Endothelial cell of umbilical vein (primary cell): Measurements from ENCODE around the gene NKD2. TPM values are rescaled to one million over a fixed set of nuclear protein-coding genes. Genes with fewer than 3 reads are reported as not detected.

Experiments used
- BruUV-seq: library from RNA; stranded (reverse); fragments of 400-500 nt; replicated peaks from 2 replicates; lab custom pipeline; 2021; lab: Mats Ljungman, UMichigan
- CTCF ChIA-PET: fragments of 300-600, 350-600 bp; sonication (Branson Sonifier 250); formaldehyde crosslinking; loops from one replicate; lab custom pipeline; 2021; ENCODE audit warnings: antibody characterized with exemption, inconsistent platforms; lab: Charles Lee
- POLR2A ChIA-PET: fragments of 300-600, 350-600 bp; sonication (Branson Sonifier 250); formaldehyde crosslinking; loops from one replicate; lab custom pipeline; 2021; ENCODE audit warnings: antibody characterized with exemption, inconsistent platforms; lab: Charles Lee
- DNase-seq: peaks from one replicate; pipeline ENCODE4 v3.0.0-alpha.2; 2011; ENCODE audit warnings: low read depth, low spot score
- FAIRE-seq: peaks from 2 replicates; lab custom pipeline; 2011; peaks lifted over from hg19 to GRCh38; lab: Jason Lieb, UNC
- H2AFZ ChIP-seq: 2 replicates; pipeline ENCODE4 v1.6.0; 2012; ENCODE audit warnings: low read depth, low read length, control low read depth, inconsistent platforms
- H3K27ac ChIP-seq: 2 replicates; pipeline ENCODE4 v1.5.1; 2011; ENCODE audit warnings: low read depth, mild to moderate bottlenecking, control low read depth, low read length, moderate library complexity; ENCODE audit not compliant: insufficient read depth
- H3K27me3 ChIP-seq, 2 experiments: 2 replicates each; pipeline versions ENCODE4 v1.6.0 to v1.6.1; 2011; ENCODE audit warnings: low read length in 2 of 2, mixed read lengths in 1 of 2; ENCODE audit not compliant: control insufficient read depth in 2 of 2, insufficient read depth in 2 of 2
- H3K36me3 ChIP-seq, 2 experiments: 2 replicates in 1 of 2; 3 replicates in 1 of 2; pipeline ENCODE4 v1.5.1; 2011; ENCODE audit warnings: low read length in 2 of 2, mild to moderate bottlenecking in 1 of 2, moderate library complexity in 1 of 2; ENCODE audit not compliant: control insufficient read depth in 2 of 2, insufficient read depth in 2 of 2; ENCODE audit errors: extremely low read depth in 1 of 2
- H3K4me1 ChIP-seq: 3 replicates; pipeline ENCODE4 v1.5.1; 2011; ENCODE audit warnings: mild to moderate bottlenecking, low read length; ENCODE audit not compliant: control insufficient read depth, insufficient read depth; ENCODE audit errors: extremely low read depth
- H3K4me2 ChIP-seq: 2 replicates; pipeline ENCODE4 v1.6.1; 2011; ENCODE audit warnings: low read length, control low read depth, mixed read lengths; ENCODE audit not compliant: insufficient read depth
- H3K4me3 ChIP-seq, 3 experiments: fragments of 200-600 bp in 1 of 3; sonication (generic), shearing (Covaris generic) in 1 of 3; replicated peaks in 1 of 3; 2 replicates each; pipeline ENCODE4 v1.5.1; 2011 to 2016; ENCODE audit warnings: control low read depth in 3 of 3, low read length in 3 of 3, mild to moderate bottlenecking in 2 of 3, inconsistent platforms in 1 of 3, low read depth in 1 of 3, moderate library complexity in 1 of 3; ENCODE audit not compliant: insufficient read depth in 1 of 3
- H3K79me2 ChIP-seq: 2 replicates; pipeline ENCODE4 v1.6.0; 2012; ENCODE audit warnings: low read length, inconsistent platforms; ENCODE audit not compliant: control insufficient read depth, insufficient read depth
- H3K9ac ChIP-seq: replicated peaks from 2 replicates; pipeline ENCODE3; 2011; ENCODE audit warnings: low read length, control low read depth; ENCODE audit not compliant: insufficient read depth; ENCODE audit errors: extremely low read depth
- H3K9me1 ChIP-seq: replicated peaks from 3 replicates; pipeline ENCODE4 v1.6.0; 2011; ENCODE audit warnings: mild to moderate bottlenecking, low read length; ENCODE audit not compliant: control insufficient read depth, insufficient read depth; ENCODE audit errors: extremely low read depth
- H3K9me3 ChIP-seq: replicated peaks from 2 replicates; pipeline ENCODE4 v1.5.1; 2012; ENCODE audit warnings: low read length, inconsistent platforms; ENCODE audit not compliant: control insufficient read depth, insufficient read depth
- H4K20me1 ChIP-seq: replicated peaks from 2 replicates; pipeline ENCODE3; 2011; ENCODE audit warnings: mild to moderate bottlenecking, low read length; ENCODE audit not compliant: control insufficient read depth, insufficient read depth; ENCODE audit errors: extremely low read depth
- EZH2 ChIP-seq: IDR thresholded peaks from 2 replicates; pipeline ENCODE4 v1.6.1; 2012; ENCODE audit warnings: borderline replicate concordance, low read depth, mild to moderate bottlenecking, moderate library complexity, low read length, inconsistent platforms; ENCODE audit not compliant: severe bottlenecking
- FOS ChIP-seq: IDR thresholded peaks from 2 replicates; pipeline ENCODE4 v1.6.1; 2011; ENCODE audit warnings: mild to moderate bottlenecking, low read length, moderate library complexity, borderline replicate concordance; ENCODE audit not compliant: insufficient read depth
- GATA2 ChIP-seq: IDR thresholded peaks from 2 replicates; pipeline ENCODE4 v1.7.0; 2011; ENCODE audit warnings: low read depth, mild to moderate bottlenecking, moderate library complexity, mixed read lengths, low read length; ENCODE audit not compliant: insufficient read length, insufficient read depth
- MYC ChIP-seq: IDR thresholded peaks from one replicate; pipeline ENCODE4 v1.6.1; 2011; ENCODE audit warnings: mild to moderate bottlenecking, low read depth, low read length
- POLR2A ChIP-seq: IDR thresholded peaks from 2 replicates; pipeline ENCODE4 v1.6.1; 2012; ENCODE audit warnings: low read depth, mild to moderate bottlenecking, control low read depth, low read length
- dilution Hi-C: fragments of 300-500 bp; cut with MboI; formaldehyde crosslinking; loops from one replicate; pipeline ENCODE4 v1.15.0; 2019; ENCODE audit warnings: low sequenced_read_pairs; ENCODE audit not compliant: extremely low pct_ligation_motif_present
- intact Hi-C: fragments of 100-400 bp; cut with micrococcal nuclease; formaldehyde crosslinking; loops from one replicate; pipeline ENCODE4 v1.10.0; 2022
- polyA plus RNA-seq, 4 experiments: library from polyadenylated mRNA; depleted of rRNA in 3 of 4; stranded (reverse) in 3 of 4; unstranded in 1 of 4; fragments of >200 nt; gene quantifications; 2 replicates each; pipeline versions ENCODE4 v1.2.1 to v1.2.3, GENCODE V29; 2011 to 2012; ENCODE audit warnings: missing spikeins in 1 of 4
- total RNA-seq: library from RNA; stranded (reverse); gene quantifications from 2 replicates; pipeline ENCODE4 v1.2.3, GENCODE V29; 2021
- TF ChIP-seq, protein P1 (sequence below), 2 donors: IDR thresholded peaks; 1 replicate in 1 of 2; 2 replicates in 1 of 2; pipeline ENCODE4 v1.5.1; 2011; ENCODE audit warnings: low read length in 2 of 2, mild to moderate bottlenecking in 2 of 2, moderate library complexity in 2 of 2, control low read depth in 1 of 2, inconsistent platforms in 1 of 2, low read depth in 1 of 2; ENCODE audit not compliant: insufficient read depth in 1 of 2; ENCODE audit errors: extremely low read depth in 1 of 2

Gene NKD2
- total and polyA plus RNA-seq, 2 donors (not counting 3 experiments of a cell fraction or from before 2014, with no cell fraction given) = 0.08 TPM; not detected in 1

- TF ChIP-seq GATA2 (no peak), FOS (no peak), POLR2A (no peak), MYC (no peak), EZH2 (no peak)
- TF ChIP-seq, protein P1, sequence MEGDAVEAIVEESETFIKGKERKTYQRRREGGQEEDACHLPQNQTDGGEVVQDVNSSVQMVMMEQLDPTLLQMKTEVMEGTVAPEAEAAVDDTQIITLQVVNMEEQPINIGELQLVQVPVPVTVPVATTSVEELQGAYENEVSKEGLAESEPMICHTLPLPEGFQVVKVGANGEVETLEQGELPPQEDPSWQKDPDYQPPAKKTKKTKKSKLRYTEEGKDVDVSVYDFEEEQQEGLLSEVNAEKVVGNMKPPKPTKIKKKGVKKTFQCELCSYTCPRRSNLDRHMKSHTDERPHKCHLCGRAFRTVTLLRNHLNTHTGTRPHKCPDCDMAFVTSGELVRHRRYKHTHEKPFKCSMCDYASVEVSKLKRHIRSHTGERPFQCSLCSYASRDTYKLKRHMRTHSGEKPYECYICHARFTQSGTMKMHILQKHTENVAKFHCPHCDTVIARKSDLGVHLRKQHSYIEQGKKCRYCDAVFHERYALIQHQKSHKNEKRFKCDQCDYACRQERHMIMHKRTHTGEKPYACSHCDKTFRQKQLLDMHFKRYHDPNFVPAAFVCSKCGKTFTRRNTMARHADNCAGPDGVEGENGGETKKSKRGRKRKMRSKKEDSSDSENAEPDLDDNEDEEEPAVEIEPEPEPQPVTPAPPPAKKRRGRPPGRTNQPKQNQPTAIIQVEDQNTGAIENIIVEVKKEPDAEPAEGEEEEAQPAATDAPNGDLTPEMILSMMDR (IDR thresholded peaks at IDR 0.05; ENCODE audit: extremely low read depth in 1 of 2, insufficient read depth in 1 of 2, low read depth in 1 of 2, low read length in 2 of 2) = no peak
- CTCF ChIA-PET = no interaction called here
- H3K9me3 ChIP-seq = no peaks in the 10 kb centered on the region
- H3K9ac ChIP-seq = no peak overlapping the region
- intact Hi-C loops (no loop called here), dilution Hi-C loops (no loop called here)
- no peak overlapping the region for H3K4me2 ChIP-seq
- no peak overlapping the region for H2AFZ ChIP-seq
- H4K20me1 ChIP-seq = no peaks in the 10 kb centered on the region
- no peaks in the 10 kb centered on the region for H3K36me3 ChIP-seq
- no peaks in the 10 kb centered on the region for H3K79me2 ChIP-seq
- POLR2A ChIA-PET = interaction anchor here (0.6 kb wide), 1 partner anchor 14 kb away, joined by 3 read pairs; no protein-coding TSS in a partner anchor
- no peak overlapping the region for H3K4me3 ChIP-seq
- H3K4me1 ChIP-seq = no peaks in the 10 kb centered on the region
- H3K27ac ChIP-seq = no peak overlapping the region
- H3K27me3 ChIP-seq = no peaks in the 10 kb centered on the region
- BruUV-seq = no TSS peak
- H3K9me1 ChIP-seq = no peaks in the 10 kb centered on the region
- DNase-seq (no peak), FAIRE-seq (no peak)
Measured at GRCh38 chr5:1037671-1038416, 29.2 kb downstream of the NKD2 start.
